Adrenal gland (tissue), 12 donors: ENCODE data around the gene SLC4A1. TPM values are rescaled to one million over a fixed set of nuclear protein-coding genes. Genes with fewer than 3 reads are reported as not detected.

ENCODE experiments used
- DNase-seq, 7 donors: peaks; one replicate each; pipeline ENCODE4 v3.0.0-alpha.2; 2019 to 2020
- H3K27ac ChIP-seq, 5 donors: fragments of 200-600 bp; sonication (generic) in 4 of 5; 1 replicate in 3 of 5; 2 replicates in 2 of 5; pipeline versions ENCODE4 v1.5.1 to v1.8.0; 2016 to 2020; ENCODE audit warnings: mild to moderate bottlenecking in 1 of 5
- H3K27me3 ChIP-seq: fragments of 200-600 bp; 2 replicates; pipeline ENCODE4 v1.8.0; 2021
- H3K36me3 ChIP-seq, 2 donors: fragments of 200-600 bp; replicated peaks in 1 of 2; 1 replicate in 1 of 2; 2 replicates in 1 of 2; pipeline versions ENCODE4 v1.5.1 to v1.8.0; 2018 to 2022
- H3K4me1 ChIP-seq, 2 donors: fragments of 200-600 bp; replicated peaks in 1 of 2; 1 replicate in 1 of 2; 2 replicates in 1 of 2; pipeline versions ENCODE4 v1.5.1 to v1.8.0; 2018 to 2021
- H3K4me3 ChIP-seq, 4 donors: fragments of 200-600 bp; sonication (generic) in 3 of 4; one replicate each; pipeline ENCODE4 v1.5.1; 2016 to 2018
- H3K9me3 ChIP-seq, 3 donors: fragments of 200-600 bp; sonication (generic) in 1 of 3; replicated peaks in 1 of 3; 1 replicate in 2 of 3; 2 replicates in 1 of 3; pipeline versions ENCODE4 v1.5.1 to v1.8.0; 2016 to 2021
- POLR2A ChIP-seq, 2 donors: fragments of 450-650 bp; IDR thresholded peaks; one replicate each; pipeline ENCODE4 v1.6.1; 2017; ENCODE audit warnings: antibody characterized with exemption in 2 of 2, mild to moderate bottlenecking in 2 of 2, moderate library complexity in 1 of 2
- WGBS, 4 donors: extraction: QIAGEN DNeasy Blood & Tissue Kit in 2 of 4; methylation state at CpG; one replicate each; pipeline versions ENCODE4 v1.1.5 to v1.1.7; 2013 to 2017; 5-methylcytosine and 5-hydroxymethylcytosine counted together
- intact Hi-C, 2 donors: fragments of 100-400 bp; cut with DNase I; formaldehyde crosslinking; loops; one replicate each; pipeline versions ENCODE4 v1.14.1 to v1.15.0; 2022 to 2023
- polyA plus RNA-seq, 3 donors: library from polyadenylated mRNA; stranded (reverse); fragments of 200-250 nt in 2 of 3; fragments of 350-450 nt in 1 of 3; fragmentation: Illumina TruSeq in 1 of 3; extraction: RNeasy Lipid Tissue Mini Kit (QIAGEN cat#74804) in 1 of 3; gene quantifications; one replicate each; pipeline ENCODE4 v1.2.3, GENCODE V29; 2013 to 2014
- total RNA-seq, 9 donors: library from RNA; depleted of rRNA in 4 of 9; stranded (reverse); fragments of >200 nt in 4 of 9; fragments of 120-200 nt in 1 of 9; fragmentation: NEBNext Ultra II Directional in 1 of 9; extraction: Animal tissue kit (Norgen Biotek cat#: 25700) in 1 of 9; gene quantifications; one replicate each; pipeline versions ENCODE4 v1.1.0 to v1.2.4, GENCODE V29; 2013 to 2023
- TF ChIP-seq, protein P1 (sequence below), 6 experiments: fragments of 450-650 bp in 4 of 6; fragments of 200-600 bp in 2 of 6; sonication (generic) in 1 of 6; IDR thresholded peaks; 1 replicate in 5 of 6; 2 replicates in 1 of 6; pipeline versions ENCODE4 v1.5.1 to v1.8.0; 2016 to 2021; ENCODE audit warnings: antibody characterized with exemption in 6 of 6, mild to moderate bottlenecking in 2 of 6, moderate library complexity in 1 of 6
- donor health status: healthy with polysubstance abuse.
- donor health status: Bipolar disorder and iron deficiency.
- donor health status: DM: yes; HTN: yes; CAD: no.
- donor health status: DM: no; HTN: no; CAD: no.
- donor health status: DM: no; HTN: no; CAD: no.
- donor health status: DM: yes; HTN: yes; CAD: no.

SLC4A1 gene
- total and polyA plus RNA-seq, 12 donors = 0.13 to 8.5 (median 0.17) TPM; not detected in 6

DNA sequence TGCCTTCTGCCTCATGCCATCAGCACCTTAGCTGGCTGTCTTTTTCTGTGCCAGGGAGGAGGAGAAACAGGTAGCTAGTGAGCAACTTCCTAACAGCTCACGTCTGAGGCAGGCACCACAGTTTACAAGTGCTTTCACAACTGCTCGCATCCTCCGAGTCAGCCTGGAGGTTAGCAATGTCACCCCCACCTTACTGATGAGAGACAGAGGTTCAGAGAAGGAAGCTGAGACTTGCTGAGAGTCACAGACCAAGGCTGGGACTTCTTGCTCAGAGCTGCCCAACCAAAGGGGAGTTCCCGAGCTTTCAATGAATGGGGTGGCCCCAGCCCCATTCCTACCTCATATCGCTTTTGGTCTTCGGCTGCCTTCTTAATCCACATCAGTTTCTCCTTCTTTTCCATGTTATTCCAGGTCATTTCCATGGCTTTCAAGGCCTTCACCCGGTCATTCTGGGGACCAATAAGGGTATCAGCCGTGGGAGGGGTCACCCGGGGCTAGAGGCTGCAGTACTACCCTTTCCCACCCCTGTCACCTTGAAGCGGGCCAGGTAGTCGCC lies 58.1 kb downstream of the SLC4A1 start:
- no peak for DNase-seq
- intact Hi-C loops = loop anchor here (5.0 to 10.0 kb wide), 2 partner anchors 142 to 315 kb away; no protein-coding TSS in a partner anchor
- peaks cover 16 to 32% of the 10 kb centered on the region in 2 donors for H3K4me1 ChIP-seq
- WGBS, 4 donors = 57 to 68% (median 61%) methylated on average over 8 to 11 of the region's 11 CpGs
- no peak overlapping the region for H3K4me3 ChIP-seq
- H3K27me3 ChIP-seq = no peaks in the 10 kb centered on the region
- H3K9me3 ChIP-seq = no peaks in the 10 kb centered on the region
- H3K27ac ChIP-seq = peak overlapping the region in 2 of 5 donors; percentile 36 to 67
- peaks cover 0 to 58% of the 10 kb centered on the region in 2 donors for H3K36me3 ChIP-seq
- TF ChIP-seq, protein P1, sequence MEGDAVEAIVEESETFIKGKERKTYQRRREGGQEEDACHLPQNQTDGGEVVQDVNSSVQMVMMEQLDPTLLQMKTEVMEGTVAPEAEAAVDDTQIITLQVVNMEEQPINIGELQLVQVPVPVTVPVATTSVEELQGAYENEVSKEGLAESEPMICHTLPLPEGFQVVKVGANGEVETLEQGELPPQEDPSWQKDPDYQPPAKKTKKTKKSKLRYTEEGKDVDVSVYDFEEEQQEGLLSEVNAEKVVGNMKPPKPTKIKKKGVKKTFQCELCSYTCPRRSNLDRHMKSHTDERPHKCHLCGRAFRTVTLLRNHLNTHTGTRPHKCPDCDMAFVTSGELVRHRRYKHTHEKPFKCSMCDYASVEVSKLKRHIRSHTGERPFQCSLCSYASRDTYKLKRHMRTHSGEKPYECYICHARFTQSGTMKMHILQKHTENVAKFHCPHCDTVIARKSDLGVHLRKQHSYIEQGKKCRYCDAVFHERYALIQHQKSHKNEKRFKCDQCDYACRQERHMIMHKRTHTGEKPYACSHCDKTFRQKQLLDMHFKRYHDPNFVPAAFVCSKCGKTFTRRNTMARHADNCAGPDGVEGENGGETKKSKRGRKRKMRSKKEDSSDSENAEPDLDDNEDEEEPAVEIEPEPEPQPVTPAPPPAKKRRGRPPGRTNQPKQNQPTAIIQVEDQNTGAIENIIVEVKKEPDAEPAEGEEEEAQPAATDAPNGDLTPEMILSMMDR (IDR thresholded peaks at IDR 0.05) = no peak

- Histone ChIP-seq H3K9me3 (no peaks in the 10 kb centered on the region), H3K4me3 (no peak overlapping the region), H3K27ac (no peak overlapping the region), H3K27me3 (no peaks in the 10 kb centered on the region), H3K4me1 (peaks cover 24 to 40% of the 10 kb centered on the region in 2 donors), H3K36me3 (peaks cover 0 to 47% of the 10 kb centered on the region in 2 donors)
- TF ChIP-seq POLR2A (IDR thresholded peaks at IDR 0.05) = no peak
- TF ChIP-seq, protein P1 (IDR thresholded peaks at IDR 0.05) = no peak
- WGBS, 4 donors = 75 to 88% (median 80%) methylated on average over 4 to 5 of the region's 5 CpGs
- no peak for DNase-seq
- intact Hi-C loops = loop anchor here in 1 of 2 donors (10.0 kb wide), 1 partner anchor 317 kb away; no protein-coding TSS in a partner anchor
Observed at GRCh38 chr17:44207743-44208142, 60.2 kb downstream of the SLC4A1 start.

GRCh38 chr17:44207319-44207718 lies 60.6 kb downstream of the SLC4A1 start:
- no peaks in the 10 kb centered on the region for H3K9me3 ChIP-seq
- TF ChIP-seq POLR2A (IDR thresholded peaks at IDR 0.05) = no peak
- TF ChIP-seq, protein P1 (IDR thresholded peaks at IDR 0.05) = no peak
- 85 to 91% (median 87%) methylated on average over 17 of the region's 17 CpGs for WGBS, 4 donors
- no peak for DNase-seq
- intact Hi-C loops = loop anchor here in 1 of 2 donors (10.0 kb wide), 1 partner anchor 317 kb away; no protein-coding TSS in a partner anchor
- H3K27ac ChIP-seq = no peak overlapping the region
- H3K36me3 ChIP-seq = peaks cover 0 to 47% of the 10 kb centered on the region in 2 donors
- no peaks in the 10 kb centered on the region for H3K27me3 ChIP-seq
- peaks cover 24 to 36% of the 10 kb centered on the region in 2 donors for H3K4me1 ChIP-seq
- no peak overlapping the region for H3K4me3 ChIP-seq

GRCh38 chr17:44206825-44207155 lies 61.1 kb downstream of the SLC4A1 start:
- Histone ChIP-seq H3K4me3 (no peak overlapping the region), H3K9me3 (no peaks in the 10 kb centered on the region), H3K36me3 (peaks cover 0 to 47% of the 10 kb centered on the region in 2 donors), H3K27me3 (no peaks in the 10 kb centered on the region), H3K27ac (no peak overlapping the region), H3K4me1 (peaks cover 24 to 31% of the 10 kb centered on the region in 2 donors)
- WGBS, 4 donors = 70 to 91% (median 84%) methylated on average over 2 to 6 of the region's 6 CpGs
- TF ChIP-seq POLR2A (IDR thresholded peaks at IDR 0.05) = no peak
- TF ChIP-seq, protein P1 (IDR thresholded peaks at IDR 0.05) = no peak
- DNase-seq = no peak
- intact Hi-C loops = loop anchor here in 1 of 2 donors (10.0 kb wide), 1 partner anchor 318 kb away; no protein-coding TSS in a partner anchor
